NCI-H526 treated with DMSO at 0.1 percent for 48 hours (cell line): ENCODE results near the gene PPP3R2.
"Not testable (repeated sequence)": the region's sequence is repeated elsewhere in the genome, so short reads cannot be mapped to it uniquely, and the experiment has no call there.

ENCODE experiments used
- DNase-seq: peaks from one replicate; lab custom pipeline; 2025; lab: John Stamatoyannopoulos, UW

PPP3R2 gene

GRCh38 chr9:101594796-101595195 lies at the start of gene PPP3R2:
Gene PPP3R2, minus strand, starts transcription at chr9:101594969. Its CDS starts 48 bp downstream, at chr9:101594921.
- no peak for DNase-seq

GRCh38 chr9:101639785-101640665 lies 45.3 kb upstream of the PPP3R2 start:
- no peak for DNase-seq

GRCh38 chr9:101639311-101639710 lies 44.5 kb upstream of the PPP3R2 start:
- no peak for DNase-seq

GRCh38 chr9:101636247-101636646 lies 41.5 kb upstream of the PPP3R2 start:
- no peak for DNase-seq

GRCh38 chr9:101635473-101635872 lies 40.7 kb upstream of the PPP3R2 start:
- DNase-seq: no peak

GRCh38 chr9:101634741-101635409 lies 40.1 kb upstream of the PPP3R2 start:
- DNase-seq: no peak

- no peak for DNase-seq
Measured at GRCh38 chr9:101632611-101633010, 37.8 kb upstream of the PPP3R2 start.

- DNase-seq: no peak
Measured at GRCh38 chr9:101631892-101632291, 37.1 kb upstream of the PPP3R2 start.

GRCh38 chr9:101629636-101630035 lies 34.9 kb upstream of the PPP3R2 start:
- DNase-seq: no peak

- DNase-seq: no peak
Measured at GRCh38 chr9:101628173-101628572, 33.4 kb upstream of the PPP3R2 start.

- DNase-seq: no peak
Measured at GRCh38 chr9:101626295-101626694, 31.5 kb upstream of the PPP3R2 start.

- DNase-seq: no peak
Measured at GRCh38 chr9:101625876-101626275, 31.1 kb upstream of the PPP3R2 start.

- no peak for DNase-seq
Measured at GRCh38 chr9:101620452-101620851, 25.7 kb upstream of the PPP3R2 start.

- no peak for DNase-seq
Measured at GRCh38 chr9:101618698-101619097, 23.9 kb upstream of the PPP3R2 start.

- no peak for DNase-seq
Measured at GRCh38 chr9:101605547-101605946, 10.8 kb upstream of the PPP3R2 start.

- no peak for DNase-seq
Measured at GRCh38 chr9:101604296-101604695, 9.5 kb upstream of the PPP3R2 start.

GRCh38 chr9:101601904-101602765 lies 7.4 kb upstream of the PPP3R2 start:
- DNase-seq: no peak

- no peak for DNase-seq
Measured at GRCh38 chr9:101593345-101593744, 1.4 kb downstream of the PPP3R2 start.

- no peak for DNase-seq
Measured at GRCh38 chr9:101592788-101593187, 2.0 kb downstream of the PPP3R2 start.

GRCh38 chr9:101591787-101592446 lies 2.9 kb downstream of the PPP3R2 start:
- DNase-seq: peak; percentile 4

GRCh38 chr9:101590901-101591300 lies 3.9 kb downstream of the PPP3R2 start:
- DNase-seq: no peak

GRCh38 chr9:101590074-101590473 lies 4.7 kb downstream of the PPP3R2 start:
- not testable (repeated sequence) for DNase-seq
